Panc1 (cell line): ENCODE data around the gene SSR3.

Experiments used
- SIN3A ChIP-seq: IDR thresholded peaks from 2 replicates; pipeline ENCODE4 v1.6.1; 2012; ENCODE audit warnings: low read depth, mild to moderate bottlenecking, low read length, moderate library complexity, borderline replicate concordance; ENCODE audit not compliant: insufficient read depth
- TF ChIP-seq, protein P1 (sequence below): fragments of 450-650 bp; IDR thresholded peaks from 2 replicates; pipeline ENCODE4 v1.5.1; 2017; ENCODE audit warnings: mild to moderate bottlenecking

DNA sequence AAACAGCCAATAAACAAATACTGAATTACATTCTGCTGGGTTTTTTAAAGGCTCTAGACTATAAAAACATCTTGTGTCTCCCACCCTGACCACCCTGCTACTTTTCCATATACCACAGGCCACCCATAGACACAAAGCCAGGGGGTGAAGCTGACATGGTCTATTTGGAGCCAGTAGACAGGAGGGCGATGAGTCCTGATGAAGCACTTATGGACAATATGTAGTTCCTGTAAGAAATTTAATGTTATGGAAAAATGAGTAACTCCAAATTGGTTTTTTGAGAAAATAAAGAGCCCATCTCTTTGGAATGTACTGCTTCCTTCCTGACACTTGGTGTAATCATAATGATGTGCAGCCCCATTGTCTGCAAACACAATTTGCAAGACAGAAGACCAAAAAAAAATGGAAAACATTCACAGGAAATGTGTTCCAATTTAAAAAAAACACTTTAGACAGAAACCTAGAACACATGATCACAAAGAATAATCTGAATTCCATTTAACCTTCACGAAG, 11.8 kb downstream of the SSR3 start:
- TF ChIP-seq, protein P1, sequence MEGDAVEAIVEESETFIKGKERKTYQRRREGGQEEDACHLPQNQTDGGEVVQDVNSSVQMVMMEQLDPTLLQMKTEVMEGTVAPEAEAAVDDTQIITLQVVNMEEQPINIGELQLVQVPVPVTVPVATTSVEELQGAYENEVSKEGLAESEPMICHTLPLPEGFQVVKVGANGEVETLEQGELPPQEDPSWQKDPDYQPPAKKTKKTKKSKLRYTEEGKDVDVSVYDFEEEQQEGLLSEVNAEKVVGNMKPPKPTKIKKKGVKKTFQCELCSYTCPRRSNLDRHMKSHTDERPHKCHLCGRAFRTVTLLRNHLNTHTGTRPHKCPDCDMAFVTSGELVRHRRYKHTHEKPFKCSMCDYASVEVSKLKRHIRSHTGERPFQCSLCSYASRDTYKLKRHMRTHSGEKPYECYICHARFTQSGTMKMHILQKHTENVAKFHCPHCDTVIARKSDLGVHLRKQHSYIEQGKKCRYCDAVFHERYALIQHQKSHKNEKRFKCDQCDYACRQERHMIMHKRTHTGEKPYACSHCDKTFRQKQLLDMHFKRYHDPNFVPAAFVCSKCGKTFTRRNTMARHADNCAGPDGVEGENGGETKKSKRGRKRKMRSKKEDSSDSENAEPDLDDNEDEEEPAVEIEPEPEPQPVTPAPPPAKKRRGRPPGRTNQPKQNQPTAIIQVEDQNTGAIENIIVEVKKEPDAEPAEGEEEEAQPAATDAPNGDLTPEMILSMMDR, result no peak
- TF ChIP-seq SIN3A, result no peak
